Kidney (tissue), 14 donors: ENCODE measurements around the gene RAPGEF6. TPM values are rescaled to one million over a fixed set of nuclear protein-coding genes. Genes with fewer than 3 reads are reported as not detected.

ENCODE experiments used
- DNase-seq, 5 donors: peaks; one replicate each; pipeline ENCODE4 v3.0.0-alpha.2; 2013 to 2020
- FAIRE-seq: peaks from 2 replicates; lab custom pipeline; 2012; peaks lifted over from hg19 to GRCh38; lab: Jason Lieb, UNC
- H3K27ac ChIP-seq, 2 donors: one replicate each; pipeline ENCODE4 v1.7.0; 2013; ENCODE audit warnings: low read depth in 2 of 2, low read length in 2 of 2, inconsistent platforms in 1 of 2
- H3K27me3 ChIP-seq: one replicate; pipeline ENCODE4 v1.7.1; 2013; ENCODE audit warnings: low read length, inconsistent platforms; ENCODE audit not compliant: control insufficient read depth, insufficient read depth
- H3K36me3 ChIP-seq, 3 donors: one replicate each; pipeline versions ENCODE4 v1.7.0 to v1.7.1; 2013; ENCODE audit warnings: low read length in 3 of 3, control low read depth in 1 of 3, inconsistent platforms in 1 of 3; ENCODE audit not compliant: insufficient read depth in 3 of 3, control insufficient read depth in 2 of 3
- H3K4me1 ChIP-seq, 3 donors: one replicate each; pipeline versions ENCODE4 v1.7.0 to v1.7.1; 2013; ENCODE audit warnings: low read length in 3 of 3, inconsistent platforms in 1 of 3, low read depth in 1 of 3; ENCODE audit not compliant: control insufficient read depth in 2 of 3, insufficient read depth in 2 of 3
- H3K4me3 ChIP-seq, 3 donors: one replicate each; pipeline versions ENCODE4 v1.7.0 to v1.8.1; 2013; ENCODE audit warnings: low read length in 3 of 3, control low read depth in 1 of 3, inconsistent platforms in 1 of 3
- H3K9ac ChIP-seq, 3 donors: one replicate each; pipeline versions ENCODE4 v1.7.0 to v1.7.1; 2013; ENCODE audit warnings: low read length in 3 of 3, control low read depth in 1 of 3, inconsistent platforms in 1 of 3
- H3K9me3 ChIP-seq, 3 donors: one replicate each; pipeline versions ENCODE4 v1.7.0 to v1.7.1; 2013; ENCODE audit warnings: low read length in 3 of 3, control low read depth in 1 of 3, inconsistent platforms in 1 of 3; ENCODE audit not compliant: control insufficient read depth in 2 of 3, insufficient read depth in 1 of 3
- CTCF ChIP-seq: IDR thresholded peaks from 3 replicates; pipeline ENCODE4 v1.5.1; 2012; ENCODE audit warnings: mild to moderate bottlenecking, moderate library complexity, borderline replicate concordance; ENCODE audit not compliant: insufficient read depth; ENCODE audit errors: extremely low read depth
- intact Hi-C: fragments of 100-400 bp; cut with DNase I; formaldehyde crosslinking; loops from one replicate; pipeline ENCODE4 v1.11.1; 2022
- polyA plus RNA-seq: library from polyadenylated mRNA; stranded (reverse); fragments of 350-450 nt; fragmentation: Illumina TruSeq; extraction: RNeasy Lipid Tissue Mini Kit (QIAGEN cat#74804); gene quantifications from one replicate; pipeline ENCODE4 v1.2.3, GENCODE V29; 2014; ENCODE audit warnings: low read depth, low replicate concordance; ENCODE audit not compliant: insufficient read depth
- total RNA-seq: library from RNA; stranded (reverse); fragmentation: NEBNext Ultra II Directional; extraction: Animal tissue kit (Norgen Biotek cat#: 25700); gene quantifications from one replicate; pipeline ENCODE4 v1.2.1, GENCODE V29; 2021
- donor health status: control.
- donor health status: control.
- donor health status: control.
- donor health status: control.
- donor health status: control.
- donor health status: DM: yes; HTN: yes; CAD: no.
- donor health status: Normal renal cell carcinoma (clear cell type).

Gene RAPGEF6
- total and polyA plus RNA-seq, 2 donors from 2014 or later: 1.8 to 28.6 TPM

DNA sequence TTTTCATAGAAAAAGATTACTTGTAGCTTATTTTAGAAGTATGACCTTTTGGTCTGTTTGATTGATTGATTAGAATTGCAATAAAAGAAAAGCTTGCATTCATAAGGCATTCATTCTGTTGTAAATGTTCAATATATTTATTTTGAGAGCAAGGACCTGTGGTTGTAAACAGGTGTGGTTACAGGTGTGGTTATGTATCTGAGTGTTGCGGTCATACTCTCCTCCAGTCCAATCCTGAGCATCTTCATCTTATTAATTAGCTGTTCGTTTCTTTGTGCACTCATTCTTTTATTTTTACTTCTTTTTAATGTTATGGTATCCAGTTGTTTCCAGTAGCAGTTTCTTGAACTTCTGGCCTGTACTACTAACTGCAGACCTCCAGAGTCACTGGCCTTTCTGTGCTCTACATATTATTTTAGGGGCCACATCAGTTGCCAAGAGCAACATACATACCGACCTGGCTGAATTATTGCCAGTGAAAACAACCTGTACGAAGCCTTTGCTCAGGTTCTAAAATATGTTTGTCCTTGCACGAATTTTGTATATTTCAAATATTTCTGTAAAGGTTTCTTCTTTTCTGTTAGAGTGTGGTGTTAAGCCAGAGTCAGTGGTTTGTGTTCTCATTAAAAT, 242.4 kb downstream of the RAPGEF6 start:
- intact Hi-C loops: no loop called here
- Histone ChIP-seq H3K4me3 (no peak overlapping the region), H3K4me1 (peaks cover 3 to 28% (median 6%) of the 10 kb centered on the region in 3 donors), H3K36me3 (no peaks in the 10 kb centered on the region), H3K27me3 (no peaks in the 10 kb centered on the region), H3K9ac (peak overlapping the region in 1 of 3 donors; percentile 36), H3K9me3 (no peaks in the 10 kb centered on the region), H3K27ac (peak overlapping the region in 1 of 2 donors; percentile 74)
- DNase-seq (no peak), FAIRE-seq (no peak)
- no peak for TF ChIP-seq CTCF

- peaks cover 9 to 32% (median 11%) of the 10 kb centered on the region in 3 donors for H3K4me1 ChIP-seq
- no peak overlapping the region for H3K27ac ChIP-seq
- no peak for TF ChIP-seq CTCF
- intact Hi-C loops: no loop called here
- H3K36me3 ChIP-seq: no peaks in the 10 kb centered on the region
- no peak for FAIRE-seq
- no peaks in the 10 kb centered on the region for H3K9me3 ChIP-seq
- no peak overlapping the region for H3K9ac ChIP-seq
- DNase-seq: no peak
- H3K4me3 ChIP-seq: no peak overlapping the region
- no peaks in the 10 kb centered on the region for H3K27me3 ChIP-seq
These were observed 245.2 kb downstream of the RAPGEF6 start for GRCh38 chr5:131389869-131390265.

- Histone ChIP-seq H3K9me3 (no peaks in the 10 kb centered on the region), H3K9ac (no peak overlapping the region), H3K27me3 (no peaks in the 10 kb centered on the region), H3K27ac (no peak overlapping the region), H3K4me3 (no peak overlapping the region), H3K36me3 (no peaks in the 10 kb centered on the region), H3K4me1 (peaks cover 9 to 34% (median 11%) of the 10 kb centered on the region in 3 donors)
- FAIRE-seq: no peak
- intact Hi-C loops: no loop called here
- no peak for TF ChIP-seq CTCF
- no peak for DNase-seq
These were observed 245.7 kb downstream of the RAPGEF6 start for GRCh38 chr5:131389096-131389868.
